Measurements from ENCODE around the gene KHDRBS2.

Gene KHDRBS2

DNA sequence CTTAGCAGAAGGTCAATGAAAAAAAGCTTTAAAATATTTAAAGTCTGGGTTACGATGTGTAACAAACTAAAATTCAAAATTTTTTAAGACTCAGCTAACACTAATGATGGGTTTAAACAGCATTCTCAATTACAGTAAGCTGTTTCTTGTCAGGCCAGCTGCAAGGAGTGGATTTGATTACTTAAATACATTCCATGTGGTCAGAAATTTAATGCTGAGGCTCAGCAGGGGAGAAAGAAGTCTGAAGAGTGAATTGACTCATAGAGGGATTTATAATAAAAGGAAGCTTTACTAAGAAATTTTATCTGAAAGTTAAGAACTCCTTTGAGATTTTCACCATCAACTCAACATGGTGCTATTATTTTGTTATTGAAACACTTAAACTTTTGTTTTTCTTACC lies 398.6 kb downstream of the KHDRBS2 start:
- Mint-ChIP-seq H3K4me1 (peaks cover 27% of the 10 kb centered on the region), H3K27ac (peak overlapping the region in 1 of 3 experiments; percentile 42), H3K9me3 (no peaks in the 10 kb centered on the region), H3K36me3 (ENCODE audit: low read depth) (no peaks in the 10 kb centered on the region), H3K4me3 (no peak overlapping the region), H3K27me3 (ENCODE audit: low read depth) (no peaks in the 10 kb centered on the region)
- TF ChIP-seq, protein P1, sequence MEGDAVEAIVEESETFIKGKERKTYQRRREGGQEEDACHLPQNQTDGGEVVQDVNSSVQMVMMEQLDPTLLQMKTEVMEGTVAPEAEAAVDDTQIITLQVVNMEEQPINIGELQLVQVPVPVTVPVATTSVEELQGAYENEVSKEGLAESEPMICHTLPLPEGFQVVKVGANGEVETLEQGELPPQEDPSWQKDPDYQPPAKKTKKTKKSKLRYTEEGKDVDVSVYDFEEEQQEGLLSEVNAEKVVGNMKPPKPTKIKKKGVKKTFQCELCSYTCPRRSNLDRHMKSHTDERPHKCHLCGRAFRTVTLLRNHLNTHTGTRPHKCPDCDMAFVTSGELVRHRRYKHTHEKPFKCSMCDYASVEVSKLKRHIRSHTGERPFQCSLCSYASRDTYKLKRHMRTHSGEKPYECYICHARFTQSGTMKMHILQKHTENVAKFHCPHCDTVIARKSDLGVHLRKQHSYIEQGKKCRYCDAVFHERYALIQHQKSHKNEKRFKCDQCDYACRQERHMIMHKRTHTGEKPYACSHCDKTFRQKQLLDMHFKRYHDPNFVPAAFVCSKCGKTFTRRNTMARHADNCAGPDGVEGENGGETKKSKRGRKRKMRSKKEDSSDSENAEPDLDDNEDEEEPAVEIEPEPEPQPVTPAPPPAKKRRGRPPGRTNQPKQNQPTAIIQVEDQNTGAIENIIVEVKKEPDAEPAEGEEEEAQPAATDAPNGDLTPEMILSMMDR (IDR thresholded peaks at IDR 0.05; ENCODE audit: unreplicated experiment in 3 of 3): no peak

GRCh38 chr6:61886608-61887259 lies 399.3 kb downstream of the KHDRBS2 start:
- Mint-ChIP-seq H3K4me3 (no peak overlapping the region), H3K36me3 (ENCODE audit: low read depth) (no peaks in the 10 kb centered on the region), H3K27me3 (ENCODE audit: low read depth) (no peaks in the 10 kb centered on the region), H3K9me3 (no peaks in the 10 kb centered on the region), H3K27ac (no peak overlapping the region), H3K4me1 (peaks cover 27% of the 10 kb centered on the region)
- TF ChIP-seq, protein P1 (IDR thresholded peaks at IDR 0.05; ENCODE audit: unreplicated experiment in 3 of 3): peak; percentile 23 to 43 (median 26)

DNA sequence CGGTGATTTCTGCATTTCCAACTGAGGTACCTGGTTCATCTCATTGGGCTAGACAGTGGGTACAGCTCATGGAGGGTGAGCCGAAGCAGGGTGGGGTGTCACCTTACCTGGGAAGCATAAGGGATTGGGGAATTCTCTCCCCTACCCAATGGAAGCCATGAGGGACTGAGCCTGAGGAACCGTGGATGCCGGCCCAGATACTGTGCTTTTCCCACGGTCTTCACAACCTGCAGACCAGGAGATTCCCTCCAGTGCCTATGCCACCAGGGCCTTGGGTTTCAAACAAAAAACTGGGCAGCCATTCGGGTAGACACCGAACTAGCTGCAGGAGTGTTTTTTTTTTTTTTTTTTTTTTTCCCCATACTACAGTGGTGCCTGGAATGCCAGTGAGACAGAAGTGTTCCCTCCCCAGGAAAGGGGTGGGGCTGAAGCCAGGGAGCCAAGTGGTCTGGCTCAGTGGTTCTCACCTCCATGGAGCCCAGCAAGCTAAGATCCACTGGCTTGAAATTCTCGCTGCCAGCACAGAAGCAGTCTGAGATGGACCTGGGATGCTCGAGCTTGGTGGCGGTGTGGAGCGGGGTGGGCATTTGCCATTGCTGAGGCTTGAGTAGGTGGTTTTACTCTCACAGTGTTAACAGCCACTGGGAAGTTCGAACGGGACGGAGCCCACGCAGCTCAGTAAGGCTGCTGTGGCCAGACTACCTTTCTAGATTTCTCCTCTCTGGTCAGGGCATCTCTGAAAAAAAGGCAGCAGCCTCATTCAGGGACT lies 416.2 kb downstream of the KHDRBS2 start:
- Mint-ChIP-seq H3K27me3 (ENCODE audit: low read depth) (no peaks in the 10 kb centered on the region), H3K4me3 (no peak overlapping the region), H3K9me3 (peaks cover 10% of the 10 kb centered on the region), H3K36me3 (ENCODE audit: low read depth) (peaks cover 9% of the 10 kb centered on the region), H3K4me1 (no peaks in the 10 kb centered on the region), H3K27ac (no peak overlapping the region)
- TF ChIP-seq, protein P1 (IDR thresholded peaks at IDR 0.05; ENCODE audit: unreplicated experiment in 3 of 3): no peak

- no peaks in the 10 kb centered on the region for H3K27me3 Mint-ChIP-seq (ENCODE audit: low read depth)
- TF ChIP-seq, protein P1 (IDR thresholded peaks at IDR 0.05; ENCODE audit: unreplicated experiment in 3 of 3): no peak
- H3K4me1 Mint-ChIP-seq: no peaks in the 10 kb centered on the region
- H3K36me3 Mint-ChIP-seq (ENCODE audit: low read depth): peaks cover 11% of the 10 kb centered on the region
- no peak overlapping the region for H3K4me3 Mint-ChIP-seq
- peaks cover 19% of the 10 kb centered on the region for H3K9me3 Mint-ChIP-seq
- H3K27ac Mint-ChIP-seq: no peak overlapping the region
Observed at GRCh38 chr6:61868507-61869080, 417.4 kb downstream of the KHDRBS2 start.

- no peaks in the 10 kb centered on the region for H3K27me3 Mint-ChIP-seq (ENCODE audit: low read depth)
- TF ChIP-seq, protein P1 (IDR thresholded peaks at IDR 0.05; ENCODE audit: unreplicated experiment in 3 of 3): no peak
- H3K4me1 Mint-ChIP-seq: no peaks in the 10 kb centered on the region
- H3K9me3 Mint-ChIP-seq: peaks cover 24% of the 10 kb centered on the region
- peaks cover 11% of the 10 kb centered on the region for H3K36me3 Mint-ChIP-seq (ENCODE audit: low read depth)
- no peak overlapping the region for H3K4me3 Mint-ChIP-seq
- H3K27ac Mint-ChIP-seq: no peak overlapping the region
Observed at GRCh38 chr6:61867635-61868034, 418.4 kb downstream of the KHDRBS2 start.

All from nephron (organoid).